ENCODE measurements around the gene BCAS2.

The BCAS2 gene

DNA sequence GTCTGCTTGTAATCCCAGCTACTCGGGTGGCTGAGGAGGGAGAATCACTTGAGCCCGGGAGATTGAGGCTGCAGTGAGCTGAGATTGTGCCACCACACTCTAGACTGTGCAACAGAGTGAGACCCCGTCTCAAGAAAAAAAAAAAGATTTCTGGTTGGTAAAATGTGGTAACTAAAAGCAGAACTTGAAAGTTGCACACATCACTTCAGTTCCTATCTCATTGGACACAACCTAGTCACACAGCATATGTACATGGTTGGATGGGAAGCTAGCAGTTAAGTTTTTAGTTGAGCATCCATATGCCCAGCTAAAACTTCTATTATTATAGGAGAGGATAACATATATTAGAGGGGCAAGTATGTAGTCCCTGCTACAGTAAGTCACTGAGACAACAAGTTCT, 22.1 kb downstream of the BCAS2 start:
- in situ Hi-C loops (cut with MboI; ENCODE audit: low sequenced_read_pairs): no loop called here

DNA sequence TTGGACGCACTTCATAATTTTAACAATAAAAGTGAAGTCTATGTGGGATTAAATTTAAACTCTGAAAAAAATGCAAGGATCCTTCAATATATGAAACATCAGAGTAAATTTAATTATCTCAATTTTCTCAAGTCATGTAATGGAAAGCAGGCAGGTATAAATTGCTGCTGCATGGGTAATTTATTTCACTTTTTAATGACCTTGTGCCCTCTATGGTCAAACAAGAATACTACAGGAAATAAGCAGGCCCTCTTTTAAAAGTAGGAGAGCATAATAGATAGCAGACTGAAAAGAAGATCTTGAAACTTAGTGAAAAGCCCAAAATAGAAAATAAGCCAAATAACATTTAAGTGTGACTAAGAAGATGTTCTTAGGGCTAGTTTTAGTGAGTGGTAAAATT, 22.9 kb downstream of the BCAS2 start:
- in situ Hi-C loops (cut with MboI; ENCODE audit: low sequenced_read_pairs): no loop called here

DNA sequence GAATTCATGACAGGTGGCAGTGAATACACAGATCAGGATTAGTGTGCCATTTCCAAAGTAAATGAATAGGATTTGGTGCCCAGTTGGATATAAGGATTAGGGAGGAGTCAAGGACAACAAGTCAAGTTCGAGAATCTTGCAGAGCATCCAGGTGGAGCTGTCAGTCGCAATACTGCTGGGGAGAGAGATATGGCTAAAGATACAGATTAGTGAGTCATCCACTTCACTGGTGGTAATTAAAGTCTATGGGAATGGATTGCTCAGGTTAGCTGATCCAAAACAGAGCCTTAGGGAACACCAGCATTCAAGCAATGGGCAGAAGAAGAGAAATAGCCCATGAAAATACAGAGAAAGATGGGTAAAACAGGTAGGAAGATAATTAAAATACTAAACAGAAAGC, 26.8 kb downstream of the BCAS2 start:
- in situ Hi-C loops (cut with MboI; ENCODE audit: low sequenced_read_pairs): no loop called here

DNA sequence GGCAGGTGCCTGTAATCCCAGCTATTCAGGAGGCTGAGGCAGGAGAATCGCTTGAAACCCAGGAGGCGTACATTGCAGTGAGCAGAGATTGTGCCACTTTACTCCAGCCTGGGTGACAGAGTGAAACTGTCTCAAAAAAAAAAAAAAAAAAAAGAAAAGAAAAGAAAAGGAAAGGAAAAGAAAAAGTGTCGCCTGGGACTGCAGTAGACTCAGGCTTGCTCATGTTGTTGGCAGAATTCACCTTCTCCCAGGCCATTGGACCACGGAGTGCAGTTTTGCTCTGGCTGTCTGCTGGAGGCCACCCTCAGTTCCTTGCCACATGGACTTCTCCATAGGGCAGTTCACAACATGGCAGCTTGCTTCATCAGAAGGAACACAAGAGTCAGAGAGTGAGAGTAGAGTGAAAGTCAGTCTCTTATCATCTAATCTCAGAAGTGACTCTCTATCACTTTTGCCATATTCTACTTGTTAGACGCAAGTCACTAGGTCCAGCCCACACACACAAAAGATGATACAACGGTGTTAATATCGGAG, 29.2 kb downstream of the BCAS2 start:
- in situ Hi-C loops (cut with MboI; ENCODE audit: low sequenced_read_pairs): no loop called here

DNA sequence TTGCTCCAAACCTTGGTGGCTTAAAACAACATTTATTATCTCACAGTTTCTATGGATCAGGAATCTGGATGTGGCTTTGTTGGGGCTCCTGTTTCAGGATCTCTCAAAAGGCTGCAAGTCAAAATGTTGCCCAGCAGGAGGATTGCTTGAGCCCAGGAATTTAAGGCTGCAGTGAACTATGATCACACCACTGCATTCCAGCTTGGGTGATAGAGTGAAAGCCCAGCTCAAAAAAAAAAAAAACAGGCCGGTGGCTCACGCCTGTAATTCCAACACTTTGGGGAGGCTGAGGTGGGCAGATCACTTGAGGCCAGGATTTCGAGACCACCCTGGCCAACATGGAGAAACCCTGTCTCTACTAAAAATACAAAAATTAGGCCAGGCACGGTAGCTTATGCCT, 30.0 kb downstream of the BCAS2 start:
- in situ Hi-C loops (cut with MboI; ENCODE audit: low sequenced_read_pairs): no loop called here

DNA sequence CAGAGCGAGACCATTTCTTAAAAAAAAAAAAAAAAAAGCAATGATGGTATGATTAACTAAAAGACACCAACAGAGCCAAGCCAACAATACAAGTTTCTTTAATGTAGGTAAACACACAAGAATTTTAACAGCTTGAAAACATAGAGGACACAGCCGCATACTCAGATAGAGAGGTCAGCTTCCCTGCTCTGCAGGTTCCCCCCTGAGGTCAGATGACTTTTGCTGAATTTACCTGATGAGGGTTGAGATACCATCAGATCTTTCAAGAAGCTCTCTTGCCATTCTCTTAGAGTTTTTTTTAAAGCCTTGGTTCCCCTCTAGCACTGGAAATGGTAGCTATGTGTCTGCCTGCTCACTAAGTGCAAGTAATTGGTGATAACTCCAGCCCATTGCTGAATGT, 31.1 kb downstream of the BCAS2 start:
- in situ Hi-C loops (cut with MboI; ENCODE audit: low sequenced_read_pairs): no loop called here

DNA sequence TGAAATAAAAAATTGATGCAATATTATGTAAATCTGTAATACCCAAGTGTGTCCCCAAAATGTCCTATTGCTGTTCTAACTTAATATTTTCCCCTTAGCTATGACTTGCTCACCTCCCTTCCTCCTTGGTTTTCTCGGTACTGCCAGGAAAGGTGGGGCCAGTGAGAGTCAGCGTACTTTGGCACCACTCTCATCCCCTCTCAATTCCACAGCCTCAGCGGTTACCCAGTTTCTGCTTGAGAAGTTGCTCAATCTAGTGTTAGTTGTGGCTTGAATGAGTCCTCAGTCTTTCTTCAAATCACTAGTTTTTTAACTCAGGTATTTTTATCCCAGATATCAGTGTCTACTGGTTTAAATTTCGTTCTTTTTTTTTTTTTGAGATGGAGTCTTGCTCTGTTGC, 32.3 kb downstream of the BCAS2 start:
- in situ Hi-C loops (cut with MboI; ENCODE audit: low sequenced_read_pairs): no loop called here

DNA sequence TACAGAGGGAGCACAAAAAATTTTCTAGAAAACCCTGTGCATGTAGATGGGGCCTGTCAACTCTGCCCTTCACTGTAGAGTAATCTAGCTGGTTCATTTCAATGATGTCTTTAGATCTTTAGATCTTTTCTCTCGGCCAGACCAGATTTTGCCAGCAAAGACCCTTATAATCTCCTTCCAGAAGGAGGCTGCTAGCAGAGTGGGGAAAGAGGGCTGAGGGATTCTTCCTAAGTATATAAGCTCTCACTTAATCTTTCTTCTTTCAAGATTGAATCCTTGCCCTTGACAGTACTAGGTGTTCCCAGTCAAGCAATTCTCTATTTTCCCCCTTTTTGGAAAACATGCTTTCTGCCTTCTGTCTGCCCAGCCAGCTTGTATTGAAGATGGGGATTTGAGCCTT, 34.3 kb downstream of the BCAS2 start:
- in situ Hi-C loops (cut with MboI; ENCODE audit: low sequenced_read_pairs): no loop called here

DNA sequence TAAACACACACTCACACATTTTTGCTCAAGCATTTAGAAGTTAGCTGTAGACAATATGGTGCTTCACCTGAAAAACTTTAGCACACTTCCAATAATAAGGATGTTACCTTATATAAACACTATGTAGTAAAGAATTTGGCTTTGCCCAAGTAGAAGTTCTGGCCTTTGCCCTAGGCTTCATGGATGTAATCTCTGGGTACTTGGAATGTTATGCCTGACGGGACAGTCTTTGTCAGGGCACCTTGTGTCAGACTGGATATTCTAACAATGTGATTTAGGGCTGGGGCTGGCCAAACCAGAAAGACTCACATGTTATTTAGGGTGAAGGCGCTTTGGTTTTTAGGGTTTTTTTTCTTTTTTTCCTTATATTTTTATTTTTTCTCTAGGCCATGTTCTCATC, 35.6 kb downstream of the BCAS2 start:
- in situ Hi-C loops (cut with MboI; ENCODE audit: low sequenced_read_pairs): no loop called here

DNA sequence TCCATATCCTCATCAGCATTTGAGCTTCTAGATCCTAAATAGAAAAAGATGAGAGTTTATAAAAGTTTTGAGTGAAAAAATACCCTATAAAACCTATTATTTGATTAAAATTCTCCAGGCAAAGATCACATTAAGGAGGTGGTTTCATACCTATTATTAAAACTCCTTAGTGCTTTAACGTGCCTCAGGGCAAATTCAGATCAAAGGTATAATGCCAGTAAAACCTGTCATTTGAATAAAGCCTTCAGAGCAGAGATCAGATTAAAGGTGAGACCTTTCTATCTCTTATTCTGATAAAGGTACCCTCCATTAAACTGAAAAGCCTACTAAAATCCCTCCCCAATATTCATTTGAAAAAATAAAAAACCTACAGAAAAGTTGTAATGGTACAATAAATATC, 36.1 kb downstream of the BCAS2 start:
- in situ Hi-C loops (cut with MboI; ENCODE audit: low sequenced_read_pairs): no loop called here

DNA sequence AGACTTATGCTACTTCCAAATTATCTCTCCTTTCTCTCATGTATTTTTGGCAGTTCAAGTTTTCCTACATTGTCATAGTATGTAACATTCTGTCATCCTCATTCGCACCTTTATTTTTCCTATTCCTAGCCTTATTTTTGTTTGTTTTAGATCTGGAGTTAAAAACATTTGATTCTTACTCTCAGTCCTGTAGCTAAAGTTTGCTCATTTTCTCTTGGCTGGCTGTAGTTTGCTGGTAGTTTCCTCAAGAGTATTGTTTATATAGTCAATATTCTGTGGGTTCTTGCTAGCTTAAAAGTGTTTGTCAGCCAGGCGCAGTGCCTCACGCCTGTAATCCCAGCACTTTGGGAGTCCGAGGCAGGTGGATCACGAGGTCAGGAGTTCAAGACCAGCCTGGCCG, 40.6 kb downstream of the BCAS2 start:
- in situ Hi-C loops (cut with MboI; ENCODE audit: low sequenced_read_pairs): no loop called here

DNA sequence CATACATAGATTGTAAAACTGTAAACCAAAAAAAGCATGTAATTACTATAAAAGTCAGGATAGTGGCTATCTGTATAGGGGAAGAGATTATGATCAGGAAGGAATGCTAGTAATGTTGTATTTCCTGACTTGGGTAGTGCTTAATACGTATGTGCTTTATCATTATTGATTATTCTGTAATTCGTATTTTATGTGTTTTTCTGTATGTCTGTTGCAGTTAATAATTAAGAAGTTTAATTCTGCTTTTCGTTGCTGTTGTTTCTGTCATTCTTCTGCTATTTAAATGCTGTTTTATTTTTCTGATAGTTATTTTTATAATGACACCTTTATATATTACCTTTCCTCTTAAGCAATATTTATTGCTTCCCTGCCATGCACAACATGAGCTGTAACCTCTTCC, 41.1 kb downstream of the BCAS2 start:
- in situ Hi-C loops (cut with MboI; ENCODE audit: low sequenced_read_pairs): no loop called here

DNA sequence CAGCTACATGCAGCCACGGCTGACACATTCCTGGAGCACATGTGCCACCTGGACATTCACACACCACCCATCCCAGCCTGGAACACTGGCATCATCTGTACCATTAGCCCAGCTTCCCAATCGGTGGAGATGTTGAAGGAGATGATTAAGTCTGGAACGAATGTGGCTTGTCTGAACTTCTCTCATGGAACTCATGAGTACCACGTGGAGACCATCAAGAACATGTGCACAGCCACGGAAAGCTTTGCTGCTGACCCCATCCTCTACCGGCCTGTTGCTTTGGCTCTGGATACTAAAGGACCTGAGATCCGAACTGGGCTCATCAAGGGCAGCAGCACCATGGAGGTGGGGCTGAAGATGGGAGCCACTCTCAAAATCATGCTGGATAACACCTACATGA, 45.4 kb downstream of the BCAS2 start:
- in situ Hi-C loops (cut with MboI; ENCODE audit: low sequenced_read_pairs): no loop called here

DNA sequence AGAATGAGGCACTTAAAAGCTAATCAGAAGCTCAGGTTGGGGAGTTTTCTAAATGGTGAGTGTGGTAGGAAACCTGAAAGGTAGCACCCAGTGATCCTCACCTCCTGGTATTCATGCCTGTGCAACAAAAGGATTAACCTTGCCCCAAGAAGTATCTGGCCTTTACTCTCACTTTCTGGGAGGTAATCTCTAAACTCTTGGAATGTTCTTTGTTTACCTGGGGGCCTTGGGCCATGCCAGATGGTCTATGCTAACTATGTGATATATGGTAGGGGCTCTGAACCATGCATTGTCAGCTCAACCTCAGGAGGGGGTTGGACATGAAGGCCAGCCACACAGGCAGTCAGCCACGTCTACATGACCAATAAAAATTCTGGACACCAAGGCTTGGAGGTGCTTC, 46.0 kb downstream of the BCAS2 start:
- in situ Hi-C loops (cut with MboI; ENCODE audit: low sequenced_read_pairs): no loop called here

DNA sequence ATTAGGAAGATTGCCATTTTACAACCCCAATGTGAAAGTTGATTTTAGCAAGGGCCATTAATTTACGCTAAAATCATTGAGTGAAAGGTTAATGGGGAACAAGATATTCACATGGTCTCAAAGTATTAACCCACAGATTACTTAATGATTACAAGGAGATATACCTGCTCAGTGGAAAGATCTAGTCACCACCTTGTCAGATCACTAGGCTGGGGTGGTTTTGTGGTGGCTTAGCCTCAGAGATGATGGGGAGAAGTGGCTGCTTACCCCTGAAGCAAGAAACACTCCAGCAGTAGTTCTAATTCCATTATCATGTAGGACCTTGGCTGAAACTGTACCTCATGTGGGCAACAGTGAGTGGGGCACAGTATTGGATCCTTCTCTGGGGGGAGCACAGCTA, 50.3 kb downstream of the BCAS2 start:
- in situ Hi-C loops (cut with MboI; ENCODE audit: low sequenced_read_pairs): no loop called here

DNA sequence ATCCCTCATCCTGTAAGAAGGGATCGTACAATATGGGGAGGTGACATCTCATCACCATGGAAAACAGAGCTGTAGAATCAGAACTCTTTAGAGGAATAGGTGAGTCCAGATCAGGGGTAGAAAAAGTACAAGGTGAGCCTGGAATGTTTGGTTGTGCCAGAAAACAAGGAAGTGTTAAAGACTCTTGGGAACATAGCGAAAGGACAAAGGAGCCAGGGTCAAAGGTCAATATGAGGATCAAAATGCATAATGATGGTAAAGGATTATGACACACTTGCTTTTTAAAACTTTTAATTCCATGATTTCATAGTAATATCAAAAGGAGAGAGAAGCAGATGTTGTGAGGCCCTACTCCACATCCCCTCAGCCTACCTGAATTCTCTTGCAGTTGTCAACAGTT, 51.2 kb downstream of the BCAS2 start:
- in situ Hi-C loops (cut with MboI; ENCODE audit: low sequenced_read_pairs): no loop called here

DNA sequence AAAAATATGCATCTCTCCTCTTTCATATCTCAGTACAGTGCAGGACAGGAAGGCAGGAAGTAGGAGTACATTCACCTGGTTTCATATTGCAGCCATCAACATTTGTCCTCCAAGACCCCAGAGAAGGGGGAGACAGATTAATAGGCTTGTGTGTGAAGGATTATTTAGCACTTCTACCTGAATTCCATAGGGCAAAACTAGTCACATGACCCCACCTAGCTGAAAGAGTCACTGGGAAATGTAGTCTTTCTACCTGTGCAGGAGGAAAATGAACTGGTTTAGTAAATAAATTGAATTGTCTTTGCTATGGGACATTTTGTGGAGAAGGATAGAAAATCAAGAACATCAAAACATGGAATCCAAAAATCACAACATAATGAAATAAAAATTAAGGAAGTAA, 56.5 kb downstream of the BCAS2 start:
- in situ Hi-C loops (cut with MboI; ENCODE audit: low sequenced_read_pairs): no loop called here

DNA sequence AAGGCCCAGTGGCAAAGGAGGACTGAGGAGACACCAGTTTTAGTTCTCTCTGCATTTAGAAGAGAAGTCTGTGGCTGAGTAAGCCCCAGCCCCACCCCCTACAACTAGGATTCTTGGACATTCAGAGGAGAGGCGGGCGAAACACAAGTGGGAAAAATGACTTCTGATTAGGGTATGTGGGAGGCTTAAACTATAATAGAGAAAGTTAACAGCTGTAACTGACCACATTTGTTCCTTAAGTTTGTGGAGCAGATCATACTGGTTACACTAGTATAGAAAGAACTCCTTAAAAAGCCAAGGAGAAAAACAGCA, 59.2 kb downstream of the BCAS2 start:
- in situ Hi-C loops (cut with MboI; ENCODE audit: low sequenced_read_pairs): no loop called here

DNA sequence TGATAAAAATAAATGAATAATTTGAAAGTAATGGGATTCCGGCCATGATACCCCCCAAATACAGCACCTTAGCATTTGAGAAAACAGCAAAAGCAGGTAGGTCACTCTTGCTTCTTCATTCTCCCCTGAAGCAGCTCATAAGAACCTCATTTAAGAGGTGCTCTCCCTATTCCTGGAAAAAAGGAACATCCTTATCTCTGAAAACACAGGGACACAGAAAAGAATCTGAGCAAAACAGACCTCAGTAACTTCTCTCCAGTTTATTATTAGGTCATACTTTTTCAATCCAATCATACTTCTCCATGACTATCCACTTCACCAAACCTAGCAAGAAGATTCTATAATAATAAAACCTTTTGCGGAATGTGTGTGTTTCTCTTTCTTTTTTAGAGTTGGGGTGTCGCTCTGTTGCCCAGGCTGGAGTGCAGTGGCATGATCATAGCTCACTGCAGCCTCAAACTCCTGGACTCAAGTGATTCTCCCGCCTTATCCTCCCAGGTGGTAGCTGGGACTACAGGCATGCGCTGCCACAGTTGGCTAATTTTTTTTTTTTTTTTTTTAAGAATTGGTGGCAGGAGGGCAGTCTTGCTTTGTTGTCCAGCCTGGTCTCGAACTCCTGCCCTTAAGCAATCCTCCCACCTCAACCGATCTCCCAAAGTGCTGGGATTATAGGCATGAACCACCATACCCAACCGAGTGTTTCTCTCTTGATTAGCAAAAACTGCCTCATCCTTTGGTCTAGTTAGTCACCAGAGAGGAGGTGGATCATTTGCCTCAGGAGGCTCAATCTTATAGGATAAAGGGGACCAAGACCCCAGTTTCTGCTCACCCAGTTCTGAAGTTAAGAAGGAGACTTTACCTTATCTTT, 59.8 kb downstream of the BCAS2 start:
- in situ Hi-C loops (cut with MboI; ENCODE audit: low sequenced_read_pairs): no loop called here
